Motor neuron (in vitro differentiated cells): ENCODE measurements around the gene GLS2. TPM values are rescaled to one million over a fixed set of nuclear protein-coding genes. Genes with fewer than 3 reads are reported as not detected.
"Not testable (repeated sequence)": the region's sequence is repeated elsewhere in the genome, so short reads cannot be mapped to it uniquely, and the experiment has no call there.

Experiments used
- ATAC-seq, 8 experiments: fragments of 200-7000 bp; cut with Tn5 transposase; replicated peaks in 6 of 8; 2 replicates each; pipeline ENCODE4 v1.8.0; 2021; ENCODE audit warnings: mild to moderate bottlenecking in 8 of 8, moderate library complexity in 8 of 8
- H3K27ac ChIP-seq, 2 donors: fragments of 250-450 bp; sonication (Bioruptor Pico); 2 replicates each; pipeline ENCODE4 v1.9.0; 2021; ENCODE audit warnings: antibody characterized with exemption in 2 of 2, mild to moderate bottlenecking in 2 of 2, moderate library complexity in 1 of 2
- H3K4me1 ChIP-seq, 2 donors: fragments of 250-450 bp; sonication (Bioruptor Pico); replicated peaks in 1 of 2; 2 replicates each; pipeline ENCODE4 v1.6.1; 2021; ENCODE audit warnings: antibody characterized with exemption in 2 of 2, mild to moderate bottlenecking in 2 of 2, moderate library complexity in 1 of 2
- H3K4me3 ChIP-seq, 5 donors: fragments of 250-450 bp; sonication (Bioruptor Pico); 2 replicates each; pipeline ENCODE4 v1.9.0; 2021; ENCODE audit warnings: antibody characterized with exemption in 5 of 5, mild to moderate bottlenecking in 5 of 5, moderate library complexity in 4 of 5
- WGBS, 10 experiments: fragments of 450-650 bp; shearing (Covaris generic); methylation state at CpG; one replicate each; pipeline ENCODE4 v1.0.0; 2022; 5-methylcytosine and 5-hydroxymethylcytosine counted together
- in situ Hi-C, 9 experiments: fragments of 400-800 bp; cut with MboI; loops; one replicate each; pipeline ENCODE4 v1.15.0; 2021; ENCODE audit warnings: low sequenced_read_pairs in 9 of 9, low pct_unique_long_range_greater_than_20kb in 2 of 9; ENCODE audit not compliant: unreplicated experiment in 9 of 9
- total RNA-seq, 8 experiments: library from RNA; unstranded; fragments of 300-600 nt; gene quantifications; 2 replicates each; pipeline versions ENCODE4 v1.2.3 to v1.2.4, GENCODE V29; 2022

The GLS2 gene
- total RNA-seq, 8 experiments from 2014 or later, result 0.46 to 4.3 (median 2.8) TPM

- no peak for ATAC-seq
- Histone ChIP-seq H3K4me1 (peaks cover 0 to 3% of the 10 kb centered on the region in 2 donors), H3K27ac (no peak within 1 kb of the TSS), H3K4me3 (no peak within 1 kb of the TSS)
- in situ Hi-C loops, result loop anchor here in 2 of 9 experiments (25.0 kb wide), 1 partner anchor 92 kb away; the partner anchor contains the start of genes APOF (in 2 of the 2) and STAT2 (in 2 of the 2)
- WGBS, 10 experiments, result 40 to 100% (median 92%) methylated on average over 1 to 4 of the region's 5 CpGs; no CpG with 5 or more reads in 5 of the 10 experiments
Measured at GRCh38 chr12:56454557-56454956, 33.4 kb downstream of the GLS2 start, which contains the start of gene MIP. Gene MIP, minus strand, starts transcription at chr12:56454657. Its CDS starts 44 bp downstream, at chr12:56454613.

GRCh38 chr12:56451147-56451546 lies 36.8 kb downstream of the GLS2 start:
- Histone ChIP-seq H3K4me1 (peaks cover 3 to 4% of the 10 kb centered on the region in 2 donors), H3K4me3 (no peak overlapping the region), H3K27ac (no peak overlapping the region)
- no peak for ATAC-seq
- WGBS, 10 experiments, result 29 to 100% (median 67%) methylated on average over 1 to 5 of the region's 5 CpGs; no CpG with 5 or more reads in 2 of the 10 experiments
- in situ Hi-C loops, result loop anchor here in 2 of 9 experiments (25.0 kb wide), 1 partner anchor 89 kb away; the partner anchor contains the start of genes APOF (in 2 of the 2) and STAT2 (in 2 of the 2)

- in situ Hi-C loops, result loop anchor here in 2 of 9 experiments (25.0 kb wide), 1 partner anchor 88 kb away; the partner anchor contains the start of genes APOF (in 2 of the 2) and STAT2 (in 2 of the 2)
- H3K4me1 ChIP-seq, result peaks cover 3 to 4% of the 10 kb centered on the region in 2 donors
- no peak for ATAC-seq
- H3K27ac ChIP-seq, result no peak overlapping the region
- H3K4me3 ChIP-seq, result no peak overlapping the region
- 78 to 92% (median 83%) methylated on average over 1 to 3 of the region's 3 CpGs; no CpG with 5 or more reads in 3 of the 10 experiments for WGBS, 10 experiments
Measured at GRCh38 chr12:56450241-56450640, 37.7 kb downstream of the GLS2 start.

- ATAC-seq, result no peak
- H3K27ac ChIP-seq, result peak overlapping the region; percentile 42 to 75
- peaks cover 3 to 4% of the 10 kb centered on the region in 2 donors for H3K4me1 ChIP-seq
- WGBS, 10 experiments, result 26 to 75% (median 53%) methylated on average over 3 to 5 of the region's 5 CpGs
- in situ Hi-C loops, result no loop called here
- H3K4me3 ChIP-seq, result peak overlapping the region; percentile 61 to 100 (median 75)
Measured at GRCh38 chr12:56449622-56449984, 38.4 kb downstream of the GLS2 start.

GRCh38 chr12:56448860-56449621 lies 38.9 kb downstream of the GLS2 start, which contains the start of gene TIMELESS:
Gene TIMELESS, minus strand, starts transcription at chr12:56449426. Its CDS starts 15,256 bp downstream, at chr12:56434170.
- peak; percentile 91 to 97 (median 96) for ATAC-seq
- peak within 1 kb of the TSS; percentile 42 to 75 for H3K27ac ChIP-seq
- 0 to 4% (median 0%) methylated on average over 2 to 27 of the region's 58 CpGs for WGBS, 10 experiments
- peak within 1 kb of the TSS; percentile 61 to 100 (median 75) for H3K4me3 ChIP-seq
- in situ Hi-C loops, result no loop called here
- H3K4me1 ChIP-seq, result peaks cover 3 to 4% of the 10 kb centered on the region in 2 donors

GRCh38 chr12:56443208-56443607 lies 44.8 kb downstream of the GLS2 start:
- in situ Hi-C loops, ATAC-seq, H3K4me3 ChIP-seq: not testable (repeated sequence)
- Histone ChIP-seq H3K4me1 (peaks cover 8 to 30% of the 10 kb centered on the region in 2 donors), H3K27ac (peak overlapping the region; percentile 51 to 74)
- 40 to 80% (median 72%) methylated on average over 1 to 2 of the region's 2 CpGs; no CpG with 5 or more reads in 5 of the 10 experiments for WGBS, 10 experiments

GRCh38 chr12:56437430-56438176 lies 50.4 kb downstream of the GLS2 start:
- Histone ChIP-seq H3K4me3 (no peak overlapping the region), H3K4me1 (peaks cover 14 to 33% of the 10 kb centered on the region in 2 donors), H3K27ac (peak overlapping the region; percentile 23 to 57)
- ATAC-seq, result peak; percentile 27 to 98 (median 96)
- in situ Hi-C loops, result no loop called here
- 19 to 86% (median 56%) methylated on average over 1 to 10 of the region's 11 CpGs for WGBS, 10 experiments

GRCh38 chr12:56434828-56435227 lies 53.1 kb downstream of the GLS2 start:
- H3K4me3 ChIP-seq, result no peak overlapping the region
- 94 to 100% (median 100%) methylated on average over 1 to 4 of the region's 6 CpGs; no CpG with 5 or more reads in 4 of the 10 experiments for WGBS, 10 experiments
- in situ Hi-C loops, result no loop called here
- H3K4me1 ChIP-seq, result peaks cover 12 to 16% of the 10 kb centered on the region in 2 donors
- H3K27ac ChIP-seq, result no peak overlapping the region
- ATAC-seq, result no peak

- ATAC-seq, result no peak
- no peak overlapping the region for H3K4me3 ChIP-seq
- no peaks in the 10 kb centered on the region for H3K4me1 ChIP-seq
- in situ Hi-C loops, result no loop called here
- WGBS, 10 experiments, result 82 to 100% (median 94%) methylated on average over 2 to 3 of the region's 3 CpGs; no CpG with 5 or more reads in 3 of the 10 experiments
- H3K27ac ChIP-seq, result no peak overlapping the region
Measured at GRCh38 chr12:56431850-56432249, 56.1 kb downstream of the GLS2 start.

- Histone ChIP-seq H3K4me3 (no peak overlapping the region), H3K4me1 (no peaks in the 10 kb centered on the region), H3K27ac (no peak overlapping the region)
- in situ Hi-C loops, result no loop called here
- no peak for ATAC-seq
- 93 to 100% (median 100%) methylated on average over 1 to 7 of the region's 11 CpGs; no CpG with 5 or more reads in 2 of the 10 experiments for WGBS, 10 experiments
Measured at GRCh38 chr12:56431288-56431687, 56.7 kb downstream of the GLS2 start.

GRCh38 chr12:56425940-56426438 lies 62.0 kb downstream of the GLS2 start:
- in situ Hi-C loops, result no loop called here
- H3K27ac ChIP-seq, result no peak overlapping the region
- WGBS, 10 experiments, result 0 to 57% (median 48%) methylated on average over 1 to 3 of the region's 3 CpGs; no CpG with 5 or more reads in 2 of the 10 experiments

GRCh38 chr12:56425193-56425592 lies 62.8 kb downstream of the GLS2 start:
- in situ Hi-C loops, result no loop called here
- H3K27ac ChIP-seq, result no peak overlapping the region
- ATAC-seq, result peak in 1 of 8 experiments; percentile 30
- H3K4me3 ChIP-seq, result no peak overlapping the region
- H3K4me1 ChIP-seq, result no peaks in the 10 kb centered on the region
- WGBS, 10 experiments, result 78 to 100% (median 100%) methylated on average over 1 of the region's 1 CpG; no CpG with 5 or more reads in 4 of the 10 experiments

More at GRCh38 chr12:56425940-56426438, 62.0 kb downstream of the GLS2 start:
- H3K4me1 ChIP-seq, result no peaks in the 10 kb centered on the region
- H3K4me3 ChIP-seq, result no peak overlapping the region
- no peak for ATAC-seq
